AG20443 (cell line): Measurements from ENCODE around the gene OTULIN.

Experiments
- DNase-seq: peaks from one replicate; pipeline ENCODE4 v3.0.0; 2012; ENCODE audit warnings: low spot score, mixed read lengths

OTULIN gene

GRCh38 chr5:14698495-14698894 lies 34.0 kb downstream of the OTULIN start:
- DNase-seq, result no peak

GRCh38 chr5:14699159-14699558 lies 34.6 kb downstream of the OTULIN start:
- no peak for DNase-seq

- DNase-seq, result no peak
Measured at GRCh38 chr5:14699807-14700400, 35.4 kb downstream of the OTULIN start.

GRCh38 chr5:14700478-14701436 lies 36.2 kb downstream of the OTULIN start:
- no peak for DNase-seq

GRCh38 chr5:14701556-14701955 lies 37.0 kb downstream of the OTULIN start:
- no peak for DNase-seq

- DNase-seq, result no peak
Measured at GRCh38 chr5:14702238-14702839, 37.8 kb downstream of the OTULIN start.

GRCh38 chr5:14705556-14705955 lies 41.0 kb downstream of the OTULIN start:
- no peak for DNase-seq

- DNase-seq, result peak; percentile 70
Measured at GRCh38 chr5:14706615-14707021, 42.1 kb downstream of the OTULIN start.

- DNase-seq, result no peak
Measured at GRCh38 chr5:14707811-14708390, 43.4 kb downstream of the OTULIN start.

- no peak for DNase-seq
Measured at GRCh38 chr5:14708551-14708950, 44.0 kb downstream of the OTULIN start.

- DNase-seq, result no peak
Measured at GRCh38 chr5:14710313-14710994, 45.9 kb downstream of the OTULIN start.

- no peak for DNase-seq
Measured at GRCh38 chr5:14712131-14712530, 47.6 kb downstream of the OTULIN start.

- no peak for DNase-seq
Measured at GRCh38 chr5:14712666-14713065, 48.1 kb downstream of the OTULIN start.

GRCh38 chr5:14713476-14714390 lies 49.2 kb downstream of the OTULIN start:
- DNase-seq, result no peak

GRCh38 chr5:14714706-14715105 lies 50.2 kb downstream of the OTULIN start:
- DNase-seq, result no peak

- no peak for DNase-seq
Measured at GRCh38 chr5:14715481-14715880, 51.0 kb downstream of the OTULIN start.

- no peak for DNase-seq
Measured at GRCh38 chr5:14716755-14717752, 52.5 kb downstream of the OTULIN start.

GRCh38 chr5:14718778-14719177 lies 54.3 kb downstream of the OTULIN start:
- no peak for DNase-seq

- peak; percentile 56 for DNase-seq
Measured at GRCh38 chr5:14720236-14720923, 55.9 kb downstream of the OTULIN start.
